ENCODE data around the gene IFIT5.
A peak's percentile ranks its signal among the peaks of the same experiment; 100 is the strongest.
"Not testable (repeated sequence)": the region's sequence is repeated elsewhere in the genome, so short reads cannot be mapped to it uniquely, and the experiment has no call there.

IFIT5 gene

GRCh38 chr10:89414146-89414878 is at the start of gene IFIT5:
Gene IFIT5, plus strand, starts transcription at chr10:89414568. Its CDS starts 231 bp downstream, at chr10:89414799.
- peak; percentile 89 for DNase-seq

GRCh38 chr10:89367529-89367928 is 46.8 kb upstream of the IFIT5 start:
- peak; percentile 11 for DNase-seq

- no peak for DNase-seq
These were observed 46.2 kb upstream of the IFIT5 start for GRCh38 chr10:89368129-89368528.

- DNase-seq = peak; percentile 47
These were observed 44.9 kb upstream of the IFIT5 start for GRCh38 chr10:89369156-89370105.

GRCh38 chr10:89371079-89371478 is 43.3 kb upstream of the IFIT5 start:
- DNase-seq = no peak

- no peak for DNase-seq
These were observed 42.4 kb upstream of the IFIT5 start for GRCh38 chr10:89371987-89372386.

GRCh38 chr10:89373916-89374711 is 40.3 kb upstream of the IFIT5 start:
- peak; percentile 79 for DNase-seq

- DNase-seq = no peak
These were observed 39.6 kb upstream of the IFIT5 start for GRCh38 chr10:89374713-89375141.

- DNase-seq = peak; percentile 4
These were observed 36.4 kb upstream of the IFIT5 start, which contains the start of gene IFIT1B for GRCh38 chr10:89377705-89378637. Gene IFIT1B, plus strand, starts transcription at chr10:89378056. Its CDS starts 80 bp downstream, at chr10:89378136.

GRCh38 chr10:89379103-89379502 is 35.3 kb upstream of the IFIT5 start:
- DNase-seq = no peak

GRCh38 chr10:89382757-89383156 is 31.6 kb upstream of the IFIT5 start:
- DNase-seq = no peak

- no peak for DNase-seq
These were observed 29.7 kb upstream of the IFIT5 start for GRCh38 chr10:89384474-89385340.

- DNase-seq = no peak
These were observed 25.6 kb upstream of the IFIT5 start for GRCh38 chr10:89388806-89389205.

- DNase-seq = peak; percentile 72
These were observed 25.1 kb upstream of the IFIT5 start for GRCh38 chr10:89389254-89389653.

- DNase-seq = peak; percentile 11
These were observed 23.7 kb upstream of the IFIT5 start for GRCh38 chr10:89390476-89391225.

- not testable (repeated sequence) for DNase-seq
These were observed 23.2 kb upstream of the IFIT5 start for GRCh38 chr10:89391226-89391576.

GRCh38 chr10:89391907-89392756 is 22.2 kb upstream of the IFIT5 start, which contains the start of gene IFIT1:
Gene IFIT1, plus strand, starts transcription at chr10:89392623. Its CDS starts 90 bp downstream, at chr10:89392713.
- peak; percentile 75 for DNase-seq

- DNase-seq = peak; percentile 18
These were observed 21.4 kb upstream of the IFIT5 start for GRCh38 chr10:89392974-89393373.

GRCh38 chr10:89393898-89394297 is 20.5 kb upstream of the IFIT5 start:
- DNase-seq = peak; percentile 78
